HCT116 (cell line): ENCODE measurements around the gene SCN2A. TPM values are rescaled to one million over a fixed set of nuclear protein-coding genes. Genes with fewer than 3 reads are reported as not detected.

Experiments
- ATAC-seq: fragments of 200-7000 bp; cut with Tn5 transposase; 2 replicates; pipeline ENCODE4 v1.9.1; 2020; ENCODE audit warnings: mild to moderate bottlenecking, moderate library complexity
- BruUV-seq: library from RNA; stranded (reverse); fragments of 400-500 nt; replicated peaks from 2 replicates; lab custom pipeline; 2021; lab: Mats Ljungman, UMichigan
- CTCF ChIA-PET: fragments of 300-600 bp; sonication (Branson Sonifier 250); formaldehyde crosslinking; loops from one replicate; lab custom pipeline; 2021; ENCODE audit warnings: antibody characterized with exemption; lab: Charles Lee
- POLR2A ChIA-PET: fragments of 300-600, 350-600 bp; sonication (Branson Sonifier 250); formaldehyde crosslinking; loops from one replicate; lab custom pipeline; 2021; ENCODE audit warnings: antibody characterized with exemption; lab: Charles Lee
- RAD21 ChIA-PET, 2 experiments: fragments of 300-600 bp; sonication (Branson Sonifier 250); formaldehyde crosslinking; loops; one replicate each; lab custom pipeline; 2023; ENCODE audit warnings: low total read pairs in 2 of 2; ENCODE audit not compliant: uncharacterized antibody in 2 of 2, unreplicated experiment in 2 of 2, low non-redundant PET in 1 of 2; lab: Charles Lee
- DNase-seq: peaks from one replicate; pipeline ENCODE4 v3.0.0-alpha.2; 2010; ENCODE audit warnings: low read depth, low spot score
- H2AFZ ChIP-seq: fragments of 200-600 bp; shearing (Covaris generic), sonication (generic); 2 replicates; pipeline ENCODE4 v1.6.1; 2017; ENCODE audit warnings: low read depth, mixed run types, mixed read lengths, antibody characterized with exemption, low read length; ENCODE audit not compliant: poor library complexity, severe bottlenecking
- H3K27ac ChIP-seq: 2 replicates; pipeline ENCODE4 v1.5.1; 2012; ENCODE audit warnings: low read depth, low read length
- H3K27me3 ChIP-seq: fragments of 200-600 bp; sonication (generic); 2 replicates; pipeline ENCODE4 v1.6.1; 2016; ENCODE audit warnings: mixed run types, low read length, mixed read lengths; ENCODE audit not compliant: insufficient read depth
- H3K36me3 ChIP-seq, 2 experiments: fragments of 200-500 bp in 1 of 2; fragments of 200-600 bp in 1 of 2; sonication (Bioruptor generic) in 1 of 2; sonication (generic) in 1 of 2; 2 replicates each; pipeline versions ENCODE4 v1.5.1 to v1.6.1; 2014 to 2016; ENCODE audit warnings: low read length in 2 of 2, inconsistent platforms in 1 of 2, mixed read lengths in 1 of 2, mixed run types in 1 of 2; ENCODE audit not compliant: insufficient read depth in 2 of 2, control insufficient read depth in 1 of 2
- H3K4me1 ChIP-seq, 2 experiments: fragments of 200-600 bp in 1 of 2; sonication (generic) in 1 of 2; 2 replicates each; pipeline versions ENCODE4 v1.5.1 to v1.6.1; 2012 to 2017; ENCODE audit warnings: low read length in 2 of 2, inconsistent platforms in 1 of 2, mild to moderate bottlenecking in 1 of 2, mixed read lengths in 1 of 2, mixed run types in 1 of 2, moderate library complexity in 1 of 2; ENCODE audit not compliant: insufficient read depth in 2 of 2, control insufficient read depth in 1 of 2
- H3K4me2 ChIP-seq: fragments of 200-600 bp; sonication (generic); 2 replicates; pipeline ENCODE4 v1.6.1; 2017; ENCODE audit warnings: mixed run types, low read length, mixed read lengths
- H3K4me3 ChIP-seq, 2 experiments: fragments of 200-600 bp in 1 of 2; sonication (generic) in 1 of 2; replicated peaks in 1 of 2; 2 replicates each; pipeline ENCODE4 v1.5.1; 2011 to 2016; ENCODE audit warnings: low read length in 2 of 2, control low read depth in 1 of 2, low read depth in 1 of 2, mild to moderate bottlenecking in 1 of 2, mixed read lengths in 1 of 2, mixed run types in 1 of 2
- H3K79me2 ChIP-seq: fragments of 200-600 bp; sonication (generic); 2 replicates; pipeline ENCODE4 v1.6.1; 2017; ENCODE audit warnings: mild to moderate bottlenecking, mixed run types, low read length, moderate library complexity, mixed read lengths; ENCODE audit not compliant: insufficient read depth
- H3K9ac ChIP-seq: fragments of 200-600 bp; sonication (generic); 2 replicates; pipeline ENCODE4 v1.6.1; 2016; ENCODE audit warnings: low read length, mixed read lengths
- H3K9me2 ChIP-seq: fragments of 200-600 bp; sonication (generic), shearing (Covaris generic); 2 replicates; pipeline ENCODE4 v1.6.1; 2017; ENCODE audit warnings: mixed run types, mild to moderate bottlenecking, moderate library complexity; ENCODE audit not compliant: insufficient read depth
- H3K9me3 ChIP-seq, 2 experiments: fragments of 200-500 bp in 1 of 2; fragments of 200-600 bp in 1 of 2; sonication (Bioruptor generic) in 1 of 2; sonication (generic) in 1 of 2; 2 replicates each; pipeline ENCODE4 v1.6.1; 2014 to 2017; ENCODE audit warnings: low read length in 2 of 2, mixed read lengths in 2 of 2, inconsistent platforms in 1 of 2, low read depth in 1 of 2, mild to moderate bottlenecking in 1 of 2, mixed run types in 1 of 2, moderate library complexity in 1 of 2; ENCODE audit not compliant: control insufficient read depth in 1 of 2, insufficient read depth in 1 of 2
- H4K20me1 ChIP-seq: fragments of 200-600 bp; sonication (generic), shearing (Covaris generic); 2 replicates; pipeline ENCODE4 v1.6.1; 2017; ENCODE audit warnings: mixed run types, mild to moderate bottlenecking, moderate library complexity; ENCODE audit not compliant: insufficient read depth
- CEBPB ChIP-seq: IDR thresholded peaks from 2 replicates; pipeline ENCODE4 v1.6.1; 2012; ENCODE audit warnings: low read depth
- EGR1 ChIP-seq: IDR thresholded peaks from 2 replicates; pipeline ENCODE4 v1.6.1; 2012; ENCODE audit warnings: low read depth
- EZH2 ChIP-seq: fragments of 200-600 bp; sonication (generic); IDR thresholded peaks from 2 replicates; pipeline ENCODE4 v1.6.1; 2017; ENCODE audit warnings: antibody characterized with exemption, mixed run types
- EZH2phosphoT487 ChIP-seq: fragments of 200-600 bp; IDR thresholded peaks from 2 replicates; pipeline ENCODE4 v1.6.1; 2018; ENCODE audit warnings: antibody characterized with exemption, borderline replicate concordance
- FOSL1 ChIP-seq: IDR thresholded peaks from 2 replicates; pipeline ENCODE4 v1.6.1; 2012; ENCODE audit warnings: low read depth
- JUND ChIP-seq: IDR thresholded peaks from 2 replicates; pipeline ENCODE4 v1.6.1; 2012
- RAD21 ChIP-seq: IDR thresholded peaks from 2 replicates; pipeline ENCODE4 v1.6.1; 2012; ENCODE audit warnings: low read depth, mild to moderate bottlenecking
- SIN3A ChIP-seq: IDR thresholded peaks from 2 replicates; pipeline ENCODE4 v1.6.1; 2012; ENCODE audit warnings: low read depth
- TCF7L2 ChIP-seq: IDR thresholded peaks from 2 replicates; pipeline ENCODE4 v1.7.0; 2011; ENCODE audit warnings: borderline replicate concordance, inconsistent platforms; ENCODE audit not compliant: insufficient read depth, insufficient read length; ENCODE audit errors: extremely low read depth
- YY1 ChIP-seq: IDR thresholded peaks from 2 replicates; pipeline ENCODE4 v1.6.1; 2011; ENCODE audit warnings: low read length, low read depth, moderate library complexity, mild to moderate bottlenecking; ENCODE audit not compliant: insufficient replicate concordance; ENCODE audit errors: extremely low read depth
- intact Hi-C: fragments of 100-400 bp; cut with micrococcal nuclease; formaldehyde crosslinking; loops from 2 replicates; pipeline ENCODE4 v1.10.0; 2022
- total RNA-seq: library from RNA; stranded (reverse); gene quantifications from one replicate; pipeline ENCODE4 v1.2.1, GENCODE V29; 2021; ENCODE audit not compliant: unreplicated experiment
- TF ChIP-seq, protein P1 (sequence below): IDR thresholded peaks from 2 replicates; pipeline ENCODE4 v1.6.1; 2011; ENCODE audit warnings: mild to moderate bottlenecking, low read length, moderate library complexity; ENCODE audit not compliant: insufficient replicate concordance; ENCODE audit errors: extremely low read depth
- TF ChIP-seq, protein P2 (sequence below): IDR thresholded peaks from 2 replicates; pipeline ENCODE4 v1.6.1; 2012
- TF ChIP-seq, protein P3 (sequence below): IDR thresholded peaks from 2 replicates; pipeline ENCODE4 v1.6.1; 2012
- TF ChIP-seq, protein P4 (sequence below), 3 experiments: fragments of 200-600 bp in 1 of 3; sonication (generic) in 1 of 3; IDR thresholded peaks in 2 of 3; conservative IDR thresholded peaks in 1 of 3; 2 replicates each; pipeline ENCODE4 v1.5.1; 2012 to 2017; ENCODE audit warnings: low read depth in 2 of 3, low read length in 2 of 3, antibody characterized with exemption in 1 of 3, borderline replicate concordance in 1 of 3, control low read depth in 1 of 3, mild to moderate bottlenecking in 1 of 3, mixed read lengths in 1 of 3, mixed run types in 1 of 3, moderate library complexity in 1 of 3; ENCODE audit not compliant: insufficient read depth in 1 of 3

Gene SCN2A
- total RNA-seq, 1 experiment from 2014 or later = 0.25 TPM

DNA sequence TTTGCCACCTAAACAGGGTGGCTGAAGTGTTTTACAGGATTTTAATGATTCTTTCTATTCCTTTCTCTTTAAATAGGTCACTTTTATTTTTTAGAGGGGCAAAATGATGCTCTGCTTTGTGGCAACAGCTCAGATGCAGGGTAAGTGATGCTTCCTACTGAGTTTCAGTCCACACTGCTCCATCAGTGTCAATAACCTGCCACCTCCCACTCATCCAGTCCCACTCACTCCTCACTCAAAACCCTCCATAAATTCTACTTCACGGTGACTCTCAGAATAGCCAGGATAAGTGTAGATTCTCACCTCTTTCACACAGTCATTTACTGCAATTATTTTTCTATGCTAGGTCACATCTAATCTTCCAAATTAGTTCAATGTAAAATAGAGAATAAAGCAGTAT is 72.7 kb downstream of the SCN2A start:
- no TSS peak for BruUV-seq
- POLR2A ChIA-PET = no interaction called here
- H3K9me2 ChIP-seq = no peaks in the 10 kb centered on the region

More for the DNA sequence above, 72.7 kb downstream of the SCN2A start:
- intact Hi-C loops = no loop called here
- no peak for DNase-seq
- Histone ChIP-seq H3K27ac (no peak overlapping the region), H3K27me3 (no peaks in the 10 kb centered on the region), H4K20me1 (no peaks in the 10 kb centered on the region), H3K79me2 (no peaks in the 10 kb centered on the region), H3K4me2 (no peak overlapping the region), H3K4me1 (no peaks in the 10 kb centered on the region), H3K36me3 (no peaks in the 10 kb centered on the region), H3K9me3 (no peaks in the 10 kb centered on the region), H2AFZ (no peak overlapping the region), H3K9ac (no peak overlapping the region), H3K4me3 (no peak overlapping the region)
- TF ChIP-seq EZH2phosphoT487 (no peak), JUND (no peak), RAD21 (no peak), EZH2 (no peak), EGR1 (no peak), FOSL1 (no peak), CEBPB (no peak), YY1 (no peak), SIN3A (no peak), TCF7L2 (no peak)
- TF ChIP-seq, protein P1, sequence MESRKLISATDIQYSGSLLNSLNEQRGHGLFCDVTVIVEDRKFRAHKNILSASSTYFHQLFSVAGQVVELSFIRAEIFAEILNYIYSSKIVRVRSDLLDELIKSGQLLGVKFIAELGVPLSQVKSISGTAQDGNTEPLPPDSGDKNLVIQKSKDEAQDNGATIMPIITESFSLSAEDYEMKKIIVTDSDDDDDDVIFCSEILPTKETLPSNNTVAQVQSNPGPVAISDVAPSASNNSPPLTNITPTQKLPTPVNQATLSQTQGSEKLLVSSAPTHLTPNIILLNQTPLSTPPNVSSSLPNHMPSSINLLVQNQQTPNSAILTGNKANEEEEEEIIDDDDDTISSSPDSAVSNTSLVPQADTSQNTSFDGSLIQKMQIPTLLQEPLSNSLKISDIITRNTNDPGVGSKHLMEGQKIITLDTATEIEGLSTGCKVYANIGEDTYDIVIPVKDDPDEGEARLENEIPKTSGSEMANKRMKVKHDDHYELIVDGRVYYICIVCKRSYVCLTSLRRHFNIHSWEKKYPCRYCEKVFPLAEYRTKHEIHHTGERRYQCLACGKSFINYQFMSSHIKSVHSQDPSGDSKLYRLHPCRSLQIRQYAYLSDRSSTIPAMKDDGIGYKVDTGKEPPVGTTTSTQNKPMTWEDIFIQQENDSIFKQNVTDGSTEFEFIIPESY = no peak
- TF ChIP-seq, protein P2, sequence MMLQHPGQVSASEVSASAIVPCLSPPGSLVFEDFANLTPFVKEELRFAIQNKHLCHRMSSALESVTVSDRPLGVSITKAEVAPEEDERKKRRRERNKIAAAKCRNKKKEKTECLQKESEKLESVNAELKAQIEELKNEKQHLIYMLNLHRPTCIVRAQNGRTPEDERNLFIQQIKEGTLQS = no peak
- TF ChIP-seq, protein P3, sequence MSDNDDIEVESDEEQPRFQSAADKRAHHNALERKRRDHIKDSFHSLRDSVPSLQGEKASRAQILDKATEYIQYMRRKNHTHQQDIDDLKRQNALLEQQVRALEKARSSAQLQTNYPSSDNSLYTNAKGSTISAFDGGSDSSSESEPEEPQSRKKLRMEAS = no peak
- TF ChIP-seq, protein P4, sequence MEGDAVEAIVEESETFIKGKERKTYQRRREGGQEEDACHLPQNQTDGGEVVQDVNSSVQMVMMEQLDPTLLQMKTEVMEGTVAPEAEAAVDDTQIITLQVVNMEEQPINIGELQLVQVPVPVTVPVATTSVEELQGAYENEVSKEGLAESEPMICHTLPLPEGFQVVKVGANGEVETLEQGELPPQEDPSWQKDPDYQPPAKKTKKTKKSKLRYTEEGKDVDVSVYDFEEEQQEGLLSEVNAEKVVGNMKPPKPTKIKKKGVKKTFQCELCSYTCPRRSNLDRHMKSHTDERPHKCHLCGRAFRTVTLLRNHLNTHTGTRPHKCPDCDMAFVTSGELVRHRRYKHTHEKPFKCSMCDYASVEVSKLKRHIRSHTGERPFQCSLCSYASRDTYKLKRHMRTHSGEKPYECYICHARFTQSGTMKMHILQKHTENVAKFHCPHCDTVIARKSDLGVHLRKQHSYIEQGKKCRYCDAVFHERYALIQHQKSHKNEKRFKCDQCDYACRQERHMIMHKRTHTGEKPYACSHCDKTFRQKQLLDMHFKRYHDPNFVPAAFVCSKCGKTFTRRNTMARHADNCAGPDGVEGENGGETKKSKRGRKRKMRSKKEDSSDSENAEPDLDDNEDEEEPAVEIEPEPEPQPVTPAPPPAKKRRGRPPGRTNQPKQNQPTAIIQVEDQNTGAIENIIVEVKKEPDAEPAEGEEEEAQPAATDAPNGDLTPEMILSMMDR (IDR thresholded peaks at IDR 0.05 in 2 of 3, conservative IDR thresholded peaks at IDR 0.05 in 1 of 3; ENCODE audit: borderline replicate concordance in 1 of 3, insufficient read depth in 1 of 3, low read depth in 2 of 3, low read length in 2 of 3) = no peak
- RAD21 ChIA-PET = no interaction called here
- ATAC-seq = no peak
- CTCF ChIA-PET = no interaction called here
